Kidney (tissue), 14 donors: ENCODE measurements around the gene USP22. TPM values are rescaled to one million over a fixed set of nuclear protein-coding genes. Genes with fewer than 3 reads are reported as not detected.

Experiments
- DNase-seq, 5 donors: peaks; one replicate each; pipeline ENCODE4 v3.0.0-alpha.2; 2013 to 2020
- FAIRE-seq: peaks from 2 replicates; lab custom pipeline; 2012; peaks lifted over from hg19 to GRCh38; lab: Jason Lieb, UNC
- H3K27ac ChIP-seq, 2 donors: one replicate each; pipeline ENCODE4 v1.7.0; 2013; ENCODE audit warnings: low read depth in 2 of 2, low read length in 2 of 2, inconsistent platforms in 1 of 2
- H3K27me3 ChIP-seq: one replicate; pipeline ENCODE4 v1.7.1; 2013; ENCODE audit warnings: low read length, inconsistent platforms; ENCODE audit not compliant: control insufficient read depth, insufficient read depth
- H3K36me3 ChIP-seq, 3 donors: one replicate each; pipeline versions ENCODE4 v1.7.0 to v1.7.1; 2013; ENCODE audit warnings: low read length in 3 of 3, control low read depth in 1 of 3, inconsistent platforms in 1 of 3; ENCODE audit not compliant: insufficient read depth in 3 of 3, control insufficient read depth in 2 of 3
- H3K4me1 ChIP-seq, 3 donors: one replicate each; pipeline versions ENCODE4 v1.7.0 to v1.7.1; 2013; ENCODE audit warnings: low read length in 3 of 3, inconsistent platforms in 1 of 3, low read depth in 1 of 3; ENCODE audit not compliant: control insufficient read depth in 2 of 3, insufficient read depth in 2 of 3
- H3K4me3 ChIP-seq, 3 donors: one replicate each; pipeline versions ENCODE4 v1.7.0 to v1.8.1; 2013; ENCODE audit warnings: low read length in 3 of 3, control low read depth in 1 of 3, inconsistent platforms in 1 of 3
- H3K9ac ChIP-seq, 3 donors: one replicate each; pipeline versions ENCODE4 v1.7.0 to v1.7.1; 2013; ENCODE audit warnings: low read length in 3 of 3, control low read depth in 1 of 3, inconsistent platforms in 1 of 3
- H3K9me3 ChIP-seq, 3 donors: one replicate each; pipeline versions ENCODE4 v1.7.0 to v1.7.1; 2013; ENCODE audit warnings: low read length in 3 of 3, control low read depth in 1 of 3, inconsistent platforms in 1 of 3; ENCODE audit not compliant: control insufficient read depth in 2 of 3, insufficient read depth in 1 of 3
- intact Hi-C: fragments of 100-400 bp; cut with DNase I; formaldehyde crosslinking; loops from one replicate; pipeline ENCODE4 v1.11.1; 2022
- polyA plus RNA-seq: library from polyadenylated mRNA; stranded (reverse); fragments of 350-450 nt; fragmentation: Illumina TruSeq; extraction: RNeasy Lipid Tissue Mini Kit (QIAGEN cat#74804); gene quantifications from one replicate; pipeline ENCODE4 v1.2.3, GENCODE V29; 2014; ENCODE audit warnings: low read depth, low replicate concordance; ENCODE audit not compliant: insufficient read depth
- total RNA-seq: library from RNA; stranded (reverse); fragmentation: NEBNext Ultra II Directional; extraction: Animal tissue kit (Norgen Biotek cat#: 25700); gene quantifications from one replicate; pipeline ENCODE4 v1.2.1, GENCODE V29; 2021
- TF ChIP-seq, protein P1 (sequence below): IDR thresholded peaks from 3 replicates; pipeline ENCODE4 v1.5.1; 2012; ENCODE audit warnings: mild to moderate bottlenecking, moderate library complexity, borderline replicate concordance; ENCODE audit not compliant: insufficient read depth; ENCODE audit errors: extremely low read depth
- donor health status: control.
- donor health status: control.
- donor health status: control.
- donor health status: control.
- donor health status: control.
- donor health status: DM: yes; HTN: yes; CAD: no.
- donor health status: Normal renal cell carcinoma (clear cell type).

The USP22 gene
- total and polyA plus RNA-seq, 2 donors from 2014 or later, result 47.8 to 176 TPM

DNA sequence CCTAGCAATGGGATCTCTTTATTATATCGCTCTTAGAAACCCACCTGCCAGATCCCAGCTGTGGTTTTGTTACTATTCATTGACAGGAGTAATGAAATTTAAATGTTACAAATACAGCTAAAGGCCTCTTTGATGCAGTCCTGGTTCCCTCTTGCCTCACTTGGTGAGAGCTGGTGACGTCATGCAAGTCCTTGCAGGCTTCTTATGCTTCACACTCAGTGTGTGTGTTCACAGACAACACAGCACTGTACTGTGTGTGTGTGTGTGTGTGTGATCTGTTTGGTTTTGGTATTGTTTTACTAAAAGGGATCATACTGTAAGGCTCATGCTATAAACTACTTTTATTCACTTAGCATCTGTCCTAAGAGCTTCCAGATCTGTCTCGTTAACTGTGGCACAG lies 75.0 kb downstream of the USP22 start:
- Histone ChIP-seq H3K9ac (no peak overlapping the region), H3K4me1 (no peaks in the 10 kb centered on the region), H3K9me3 (no peaks in the 10 kb centered on the region), H3K27me3 (no peaks in the 10 kb centered on the region), H3K4me3 (no peak overlapping the region), H3K27ac (no peak overlapping the region), H3K36me3 (no peaks in the 10 kb centered on the region)
- FAIRE-seq (no peak), DNase-seq (peak in 1 of 5 donors; percentile 15)
- intact Hi-C loops, result no loop called here
- TF ChIP-seq, protein P1, sequence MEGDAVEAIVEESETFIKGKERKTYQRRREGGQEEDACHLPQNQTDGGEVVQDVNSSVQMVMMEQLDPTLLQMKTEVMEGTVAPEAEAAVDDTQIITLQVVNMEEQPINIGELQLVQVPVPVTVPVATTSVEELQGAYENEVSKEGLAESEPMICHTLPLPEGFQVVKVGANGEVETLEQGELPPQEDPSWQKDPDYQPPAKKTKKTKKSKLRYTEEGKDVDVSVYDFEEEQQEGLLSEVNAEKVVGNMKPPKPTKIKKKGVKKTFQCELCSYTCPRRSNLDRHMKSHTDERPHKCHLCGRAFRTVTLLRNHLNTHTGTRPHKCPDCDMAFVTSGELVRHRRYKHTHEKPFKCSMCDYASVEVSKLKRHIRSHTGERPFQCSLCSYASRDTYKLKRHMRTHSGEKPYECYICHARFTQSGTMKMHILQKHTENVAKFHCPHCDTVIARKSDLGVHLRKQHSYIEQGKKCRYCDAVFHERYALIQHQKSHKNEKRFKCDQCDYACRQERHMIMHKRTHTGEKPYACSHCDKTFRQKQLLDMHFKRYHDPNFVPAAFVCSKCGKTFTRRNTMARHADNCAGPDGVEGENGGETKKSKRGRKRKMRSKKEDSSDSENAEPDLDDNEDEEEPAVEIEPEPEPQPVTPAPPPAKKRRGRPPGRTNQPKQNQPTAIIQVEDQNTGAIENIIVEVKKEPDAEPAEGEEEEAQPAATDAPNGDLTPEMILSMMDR, result no peak

DNA sequence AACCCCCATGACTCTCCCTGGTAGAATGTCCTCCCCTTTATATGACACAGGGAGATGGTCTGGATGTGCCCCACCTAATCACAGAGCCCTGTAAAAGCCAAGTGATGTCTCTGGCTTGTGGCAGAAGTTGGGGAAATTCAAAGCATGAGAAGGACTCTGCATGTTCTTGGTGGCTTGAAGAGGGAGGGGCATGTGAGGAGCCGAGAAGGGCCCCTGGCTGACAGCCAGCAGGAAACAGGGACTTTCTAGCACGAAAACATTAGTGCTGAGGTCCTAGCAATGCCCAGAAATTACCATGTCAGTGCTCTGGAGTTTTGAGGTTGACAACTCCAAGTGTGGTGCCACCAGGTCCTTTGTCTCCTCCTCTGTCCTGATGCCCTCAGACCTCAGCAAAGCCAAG lies 75.9 kb downstream of the USP22 start:
- FAIRE-seq, result no peak
- no peak overlapping the region for H3K9ac ChIP-seq
- no peak overlapping the region for H3K27ac ChIP-seq
- peak in 1 of 5 donors; percentile 20 for DNase-seq
- no peaks in the 10 kb centered on the region for H3K9me3 ChIP-seq
- H3K4me1 ChIP-seq, result no peaks in the 10 kb centered on the region
- no peaks in the 10 kb centered on the region for H3K27me3 ChIP-seq
- intact Hi-C loops, result no loop called here
- no peak overlapping the region for H3K4me3 ChIP-seq
- TF ChIP-seq, protein P1, result no peak
- no peaks in the 10 kb centered on the region for H3K36me3 ChIP-seq

DNA sequence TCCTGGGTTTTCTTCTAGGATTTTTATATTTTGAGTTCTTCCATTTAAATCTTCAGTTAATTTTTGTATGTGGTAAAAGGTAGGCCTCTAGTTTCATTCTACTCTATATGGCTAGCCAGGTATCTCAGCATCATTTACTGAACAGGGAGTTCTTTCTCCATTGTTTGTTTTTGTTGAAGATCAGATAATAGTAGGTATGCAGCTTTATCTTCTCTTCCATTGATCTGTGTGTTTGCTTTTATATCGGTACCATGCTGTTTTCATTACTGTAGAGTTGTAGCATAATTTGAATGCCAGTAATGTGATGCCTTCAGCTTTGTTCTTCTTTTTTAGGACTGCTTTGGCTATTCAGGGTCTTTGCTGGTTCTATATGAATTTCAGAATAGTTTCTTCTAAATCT lies 77.3 kb downstream of the USP22 start:
- H3K36me3 ChIP-seq, result no peaks in the 10 kb centered on the region
- DNase-seq, result no peak
- no peak for FAIRE-seq
- no peak overlapping the region for H3K4me3 ChIP-seq
- no peak overlapping the region for H3K9ac ChIP-seq
- no peak overlapping the region for H3K27ac ChIP-seq
- intact Hi-C loops, result no loop called here
- TF ChIP-seq, protein P1, result no peak
- no peaks in the 10 kb centered on the region for H3K4me1 ChIP-seq
- H3K9me3 ChIP-seq, result no peaks in the 10 kb centered on the region
- H3K27me3 ChIP-seq, result no peaks in the 10 kb centered on the region

DNA sequence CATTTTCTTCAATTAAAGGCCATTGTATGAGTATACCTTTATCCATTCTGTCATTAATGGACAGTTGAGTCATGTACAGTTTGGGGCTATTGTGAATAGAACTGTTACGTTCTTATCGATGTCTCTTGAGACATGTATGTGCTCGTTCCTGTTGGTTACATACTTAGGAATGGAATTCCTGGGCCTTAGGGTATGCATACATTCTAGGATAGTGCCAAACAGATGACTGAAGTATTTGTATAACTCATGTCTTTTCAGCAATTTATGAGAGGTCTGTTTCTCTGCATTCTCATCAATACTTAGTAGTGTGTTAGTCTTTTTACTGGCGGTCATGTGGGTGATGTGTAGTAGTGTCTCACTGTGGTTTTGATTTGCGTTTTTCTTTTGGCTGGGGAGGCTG lies 81.2 kb downstream of the USP22 start:
- DNase-seq, result no peak
- H3K9me3 ChIP-seq, result no peaks in the 10 kb centered on the region
- H3K27ac ChIP-seq, result no peak overlapping the region
- no peak overlapping the region for H3K9ac ChIP-seq
- TF ChIP-seq, protein P1, result no peak
- intact Hi-C loops, result no loop called here
- H3K4me3 ChIP-seq, result no peak overlapping the region
- no peaks in the 10 kb centered on the region for H3K36me3 ChIP-seq
- no peaks in the 10 kb centered on the region for H3K27me3 ChIP-seq
- FAIRE-seq, result no peak
- H3K4me1 ChIP-seq, result no peaks in the 10 kb centered on the region
